OCI-LY3 (cell line): ENCODE measurements around the gene PBRM1.

Experiments used
- H2AFZ ChIP-seq: fragments of 200-600, 300-600 bp; shearing (Covaris generic); 2 replicates; pipeline ENCODE4 v1.6.0; 2014; ENCODE audit warnings: antibody characterized with exemption, low read depth, low read length
- H3K27ac ChIP-seq: fragments of 200-600, 300-600 bp; sonication (generic); 2 replicates; pipeline ENCODE4 v1.5.1; 2014; ENCODE audit warnings: mild to moderate bottlenecking, low read length, moderate library complexity, mixed read lengths
- H3K27me3 ChIP-seq: fragments of 200-600, 300-600 bp; sonication (generic); 2 replicates; pipeline ENCODE4 v1.6.1; 2014; ENCODE audit warnings: low read depth, low read length, mixed read lengths
- H3K36me3 ChIP-seq: fragments of 200-600, 300-600 bp; sonication (generic); replicated peaks from 2 replicates; pipeline ENCODE3; 2014; ENCODE audit warnings: low read depth, low read length, mixed read lengths
- H3K4me1 ChIP-seq: fragments of 300-600, 200-600 bp; sonication (generic); 2 replicates; pipeline ENCODE4 v1.6.1; 2014; ENCODE audit warnings: low read length, mixed read lengths
- H3K4me2 ChIP-seq: fragments of 200-600, 300-600 bp; sonication (generic); 2 replicates; pipeline ENCODE4 v1.6.1; 2014; ENCODE audit warnings: low read length, mixed read lengths
- H3K4me3 ChIP-seq: fragments of 300-600, 200-600 bp; sonication (generic); 2 replicates; pipeline ENCODE4 v1.5.1; 2014; ENCODE audit warnings: antibody characterized with exemption, mild to moderate bottlenecking, low read length, moderate library complexity
- H3K79me2 ChIP-seq: fragments of 300-600, 200-600 bp; shearing (Covaris generic); 2 replicates; pipeline ENCODE4 v1.6.1; 2014; ENCODE audit warnings: mild to moderate bottlenecking, low read length, mixed read lengths
- H3K9ac ChIP-seq: fragments of 300-600, 200-600 bp; shearing (Covaris generic); 2 replicates; pipeline ENCODE4 v1.6.0; 2014; ENCODE audit warnings: mild to moderate bottlenecking, low read length, moderate library complexity
- H3K9me3 ChIP-seq: fragments of 200-600, 300-600 bp; shearing (Covaris generic); 2 replicates; pipeline ENCODE4 v1.6.1; 2014; ENCODE audit warnings: low read length, mixed read lengths; ENCODE audit not compliant: insufficient read depth
- H4K20me1 ChIP-seq: fragments of 200-600, 300-600 bp; sonication (generic); 2 replicates; pipeline ENCODE4 v1.6.1; 2016; ENCODE audit warnings: low read length, mixed read lengths; ENCODE audit not compliant: insufficient read depth
- EZH2phosphoT487 ChIP-seq: fragments of 200-600 bp; shearing (Covaris generic); IDR thresholded peaks from 2 replicates; pipeline ENCODE4 v1.6.1; 2018; ENCODE audit warnings: antibody characterized with exemption, mixed run types, low read depth
- TF ChIP-seq, protein P1 (sequence below): fragments of 200-600, 300-600 bp; sonication (generic); IDR thresholded peaks from 2 replicates; pipeline ENCODE4 v1.5.1; 2014; ENCODE audit warnings: antibody characterized with exemption, low read length, low read depth

PBRM1 gene

DNA sequence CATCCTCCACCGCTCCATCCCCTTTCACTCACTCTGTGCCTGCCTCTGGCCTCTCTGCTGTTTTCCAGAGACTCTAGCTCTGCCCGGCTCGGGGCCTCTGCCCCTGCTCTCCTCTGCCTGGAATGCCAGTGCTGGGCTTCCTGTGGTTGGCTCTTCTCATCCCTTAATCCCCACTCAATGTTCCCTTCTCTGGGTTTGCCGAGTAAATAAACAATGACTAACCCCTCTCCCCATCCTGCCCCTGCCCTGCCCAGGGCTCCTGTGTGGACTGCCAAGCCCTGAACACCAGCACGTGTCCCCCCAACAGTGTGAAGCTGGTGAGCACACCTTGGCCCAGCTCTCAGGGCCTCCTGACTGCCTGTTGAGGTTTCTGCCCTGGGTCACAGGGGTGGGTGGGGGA, 178.4 kb downstream of the PBRM1 start:
- H3K4me3 ChIP-seq: no peak overlapping the region
- H3K9me3 ChIP-seq: no peaks in the 10 kb centered on the region
- H3K27me3 ChIP-seq: peaks cover 11% of the 10 kb centered on the region; the same call in 1 of the 2 replicates
- TF ChIP-seq, protein P1, sequence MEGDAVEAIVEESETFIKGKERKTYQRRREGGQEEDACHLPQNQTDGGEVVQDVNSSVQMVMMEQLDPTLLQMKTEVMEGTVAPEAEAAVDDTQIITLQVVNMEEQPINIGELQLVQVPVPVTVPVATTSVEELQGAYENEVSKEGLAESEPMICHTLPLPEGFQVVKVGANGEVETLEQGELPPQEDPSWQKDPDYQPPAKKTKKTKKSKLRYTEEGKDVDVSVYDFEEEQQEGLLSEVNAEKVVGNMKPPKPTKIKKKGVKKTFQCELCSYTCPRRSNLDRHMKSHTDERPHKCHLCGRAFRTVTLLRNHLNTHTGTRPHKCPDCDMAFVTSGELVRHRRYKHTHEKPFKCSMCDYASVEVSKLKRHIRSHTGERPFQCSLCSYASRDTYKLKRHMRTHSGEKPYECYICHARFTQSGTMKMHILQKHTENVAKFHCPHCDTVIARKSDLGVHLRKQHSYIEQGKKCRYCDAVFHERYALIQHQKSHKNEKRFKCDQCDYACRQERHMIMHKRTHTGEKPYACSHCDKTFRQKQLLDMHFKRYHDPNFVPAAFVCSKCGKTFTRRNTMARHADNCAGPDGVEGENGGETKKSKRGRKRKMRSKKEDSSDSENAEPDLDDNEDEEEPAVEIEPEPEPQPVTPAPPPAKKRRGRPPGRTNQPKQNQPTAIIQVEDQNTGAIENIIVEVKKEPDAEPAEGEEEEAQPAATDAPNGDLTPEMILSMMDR: no peak
- TF ChIP-seq EZH2phosphoT487: no peak
- no peak overlapping the region for H2AFZ ChIP-seq
- H3K9ac ChIP-seq: no peak overlapping the region
- no peaks in the 10 kb centered on the region for H3K36me3 ChIP-seq
- no peak overlapping the region for H3K4me2 ChIP-seq
- no peak overlapping the region for H3K27ac ChIP-seq
- H4K20me1 ChIP-seq: no peaks in the 10 kb centered on the region
- H3K4me1 ChIP-seq: no peaks in the 10 kb centered on the region
- H3K79me2 ChIP-seq: no peaks in the 10 kb centered on the region

DNA sequence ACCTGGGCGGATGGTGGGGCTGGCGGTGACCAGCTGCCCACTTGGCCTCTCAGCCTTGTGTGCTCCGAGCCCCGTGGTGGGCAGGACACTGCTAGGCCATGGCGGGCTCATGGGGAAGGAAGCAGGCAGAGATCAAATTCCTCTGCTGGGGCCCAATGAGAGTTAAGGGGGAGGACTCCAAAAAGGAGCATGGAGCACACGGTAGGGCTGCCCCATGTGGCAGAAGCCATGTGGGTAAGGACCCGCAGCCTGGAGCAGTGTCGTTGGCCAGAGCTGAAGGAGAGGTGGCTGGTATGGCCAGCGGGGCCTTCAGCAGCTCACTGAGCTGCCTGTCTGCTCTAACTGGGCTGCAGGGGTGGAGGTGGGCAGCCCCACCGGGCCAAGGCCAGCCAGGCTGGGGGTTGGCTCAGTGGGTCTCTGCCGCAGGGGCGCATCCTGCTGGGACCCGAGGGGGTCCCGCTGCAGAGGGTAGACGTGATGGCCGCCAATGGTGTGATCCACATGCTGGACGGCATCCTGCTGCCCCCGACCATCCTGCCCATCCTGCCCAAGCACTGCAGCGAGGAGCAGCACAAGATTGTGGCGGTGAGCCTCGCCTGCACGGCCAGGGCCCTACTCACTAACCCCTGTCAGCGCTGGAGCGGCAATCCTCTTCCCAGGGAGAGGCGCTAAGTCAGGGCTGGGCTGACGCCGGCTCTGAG, 179.3 kb downstream of the PBRM1 start:
- Histone ChIP-seq H3K4me2 (no peak overlapping the region), H3K4me3 (no peak overlapping the region), H3K27ac (no peak overlapping the region), H3K9ac (no peak overlapping the region), H2AFZ (no peak overlapping the region), H3K9me3 (no peaks in the 10 kb centered on the region), H3K79me2 (no peaks in the 10 kb centered on the region), H3K4me1 (no peaks in the 10 kb centered on the region), H4K20me1 (no peaks in the 10 kb centered on the region), H3K36me3 (no peaks in the 10 kb centered on the region), H3K27me3 (peaks cover 12% of the 10 kb centered on the region; the same call in 1 of the 2 replicates)
- TF ChIP-seq EZH2phosphoT487: no peak
- TF ChIP-seq, protein P1: no peak

DNA sequence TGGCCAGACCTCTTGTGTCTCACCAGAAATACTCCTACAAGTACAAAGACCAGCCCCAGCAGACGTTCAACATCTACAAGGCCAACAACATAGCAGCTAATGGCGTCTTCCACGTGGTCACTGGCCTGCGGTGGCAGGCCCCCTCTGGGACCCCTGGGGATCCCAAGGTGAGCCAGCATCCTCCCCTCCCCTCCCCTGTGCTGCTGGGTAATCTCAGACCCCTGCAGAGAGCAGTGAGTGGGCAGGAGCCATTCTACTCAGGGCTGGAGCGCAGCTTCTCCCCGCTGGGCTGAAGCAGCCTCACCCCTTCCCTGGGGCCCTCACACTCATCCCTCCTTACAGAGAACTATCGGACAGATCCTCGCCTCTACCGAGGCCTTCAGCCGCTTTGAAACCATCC, 180.7 kb downstream of the PBRM1 start:
- TF ChIP-seq, protein P1: no peak
- no peak for TF ChIP-seq EZH2phosphoT487
- no peaks in the 10 kb centered on the region for H4K20me1 ChIP-seq
- H2AFZ ChIP-seq: no peak overlapping the region
- H3K9me3 ChIP-seq: no peaks in the 10 kb centered on the region
- H3K79me2 ChIP-seq: no peaks in the 10 kb centered on the region
- H3K9ac ChIP-seq: no peak overlapping the region
- no peak overlapping the region for H3K27ac ChIP-seq
- no peak overlapping the region for H3K4me2 ChIP-seq
- H3K36me3 ChIP-seq: no peaks in the 10 kb centered on the region
- no peak overlapping the region for H3K4me3 ChIP-seq
- H3K4me1 ChIP-seq: no peaks in the 10 kb centered on the region
- peaks cover 12% of the 10 kb centered on the region; the same call in 1 of the 2 replicates for H3K27me3 ChIP-seq

DNA sequence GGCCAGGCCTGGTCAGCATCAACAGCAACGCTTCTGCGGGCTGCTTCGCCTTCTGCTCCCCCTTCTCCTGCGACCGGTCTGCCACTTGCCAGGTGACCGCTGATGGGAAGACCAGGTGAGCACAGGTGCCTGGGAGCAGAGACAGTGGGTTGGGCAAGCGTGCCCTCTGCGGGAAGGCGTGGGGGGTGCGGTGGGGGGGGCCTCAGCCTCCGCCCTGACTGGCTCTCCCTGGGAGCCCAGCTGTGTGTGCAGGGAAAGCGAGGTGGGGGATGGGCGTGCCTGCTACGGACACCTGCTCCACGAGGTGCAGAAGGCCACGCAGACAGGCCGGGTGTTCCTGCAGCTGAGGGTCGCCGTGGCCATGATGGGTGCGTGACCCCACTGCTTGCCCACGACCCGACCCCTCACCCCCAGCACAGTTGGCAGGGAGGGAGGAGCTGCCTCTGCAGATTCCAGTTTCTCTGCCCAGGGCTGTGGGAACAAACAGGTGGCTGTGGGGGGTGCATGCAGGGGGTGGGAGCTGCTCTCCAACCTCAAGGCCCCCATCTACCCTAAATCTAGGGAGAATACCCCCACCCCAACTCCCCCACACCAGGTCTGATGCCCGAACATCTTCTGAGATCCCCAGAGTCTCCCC, 181.8 kb downstream of the PBRM1 start:
- Histone ChIP-seq H3K4me2 (no peak overlapping the region), H3K9me3 (no peaks in the 10 kb centered on the region), H4K20me1 (no peaks in the 10 kb centered on the region), H3K9ac (no peak overlapping the region), H3K27me3 (0 out of 2 replicates have a peak, but pooled peaks cover 4% of the 10 kb centered on the region), H3K36me3 (no peaks in the 10 kb centered on the region), H3K4me3 (no peak overlapping the region), H3K4me1 (no peaks in the 10 kb centered on the region), H2AFZ (no peak overlapping the region), H3K27ac (no peak overlapping the region), H3K79me2 (no peaks in the 10 kb centered on the region)
- TF ChIP-seq EZH2phosphoT487: no peak
- TF ChIP-seq, protein P1: no peak
